Measurements from ENCODE around the gene LIF. TPM values are rescaled to one million over a fixed set of nuclear protein-coding genes. Genes with fewer than 3 reads are reported as not detected.

Gene LIF
- total RNA-seq, 3 donors from 2014 or later (not counting 1 experiment from before 2014, with no cell fraction given): 2.0 to 2.7 (median 2.6) TPM

- intact Hi-C loops (cut with micrococcal nuclease): loop anchor here (1.0 to 5.0 kb wide), 7 partner anchors 25 to 197 kb away; partner anchors contain the start of genes LIF, RNF215, SF3A1 and TBC1D10A
- peak; percentile 79 to 94 for DNase-seq
- Histone ChIP-seq H3K9me3 (ENCODE audit: control insufficient read depth, insufficient read depth, low read length) (no peaks in the 10 kb centered on the region), H3K27me3 (ENCODE audit: control insufficient read depth, insufficient read depth, low read length) (no peaks in the 10 kb centered on the region), H3K27ac (ENCODE audit: low read length) (peak overlapping the region; percentile 4), H3K4me3 (ENCODE audit: low read length) (no peak overlapping the region), H3K4me1 (ENCODE audit: control insufficient read depth, insufficient read depth, low read length) (peaks cover 50% of the 10 kb centered on the region), H3K36me3 (ENCODE audit: control insufficient read depth, insufficient read depth, low read length) (peaks cover 8% of the 10 kb centered on the region)
- WGBS (ENCODE audit: insufficient coverage): 12% methylated on average over 5 of the region's 5 CpGs
- peak overlapping the region; percentile 67 to 88 for H3K27ac Mint-ChIP-seq
- peak; percentile 74 for TF ChIP-seq CTCF (IDR thresholded peaks at IDR 0.05)
- peak; percentile 48 to 66 (median 53) for ATAC-seq
- no peaks in the 10 kb centered on the region for H3K36me3 Mint-ChIP-seq
- no peaks in the 10 kb centered on the region for H3K27me3 Mint-ChIP-seq (ENCODE audit: low read depth in 2 of 2)
- H3K9me3 Mint-ChIP-seq: no peaks in the 10 kb centered on the region
- H3K4me3 Mint-ChIP-seq: peak overlapping the region; percentile 77
- peaks cover 19 to 39% of the 10 kb centered on the region in 2 donors for H3K4me1 Mint-ChIP-seq
Observed at GRCh38 chr22:30287648-30288418, 41.3 kb upstream of the LIF start.

GRCh38 chr22:30286813-30287647, 40.5 kb upstream of the LIF start:
- Mint-ChIP-seq H3K27me3 (ENCODE audit: low read depth in 2 of 2) (no peaks in the 10 kb centered on the region), H3K4me1 (peaks cover 19 to 39% of the 10 kb centered on the region in 2 donors), H3K9me3 (no peaks in the 10 kb centered on the region), H3K36me3 (no peaks in the 10 kb centered on the region), H3K27ac (no peak overlapping the region), H3K4me3 (no peak overlapping the region)
- TF ChIP-seq CTCF (IDR thresholded peaks at IDR 0.05): peak; percentile 93
- H3K27me3 ChIP-seq (ENCODE audit: control insufficient read depth, insufficient read depth, low read length): no peaks in the 10 kb centered on the region
- H3K4me1 ChIP-seq (ENCODE audit: control insufficient read depth, insufficient read depth, low read length): peaks cover 58% of the 10 kb centered on the region
- 58% methylated on average over 31 of the region's 31 CpGs for WGBS (ENCODE audit: insufficient coverage)
- H3K27ac ChIP-seq (ENCODE audit: low read length): no peak overlapping the region
- peak; percentile 83 to 89 for DNase-seq
- H3K4me3 ChIP-seq (ENCODE audit: low read length): no peak overlapping the region
- no peaks in the 10 kb centered on the region for H3K9me3 ChIP-seq (ENCODE audit: control insufficient read depth, insufficient read depth, low read length)
- intact Hi-C loops (cut with micrococcal nuclease): loop anchor here (1.0 to 5.0 kb wide), 6 partner anchors 24 to 198 kb away; partner anchors contain the start of genes LIF, RNF215 and SF3A1
- peak; percentile 34 to 63 (median 48) for ATAC-seq
- peaks cover under 1% of the 10 kb centered on the region for H3K36me3 ChIP-seq (ENCODE audit: control insufficient read depth, insufficient read depth, low read length)

GRCh38 chr22:30286331-30286730, 39.8 kb upstream of the LIF start:
- Histone ChIP-seq H3K4me1 (ENCODE audit: control insufficient read depth, insufficient read depth, low read length) (peaks cover 59% of the 10 kb centered on the region), H3K27ac (ENCODE audit: low read length) (no peak overlapping the region), H3K9me3 (ENCODE audit: control insufficient read depth, insufficient read depth, low read length) (no peaks in the 10 kb centered on the region), H3K4me3 (ENCODE audit: low read length) (no peak overlapping the region), H3K36me3 (ENCODE audit: control insufficient read depth, insufficient read depth, low read length) (no peaks in the 10 kb centered on the region), H3K27me3 (ENCODE audit: control insufficient read depth, insufficient read depth, low read length) (no peaks in the 10 kb centered on the region)
- H3K4me3 Mint-ChIP-seq: no peak overlapping the region
- intact Hi-C loops (cut with micrococcal nuclease): loop anchor here (5.0 kb wide), 1 partner anchor 39 kb away; the partner anchor contains the start of gene LIF
- H3K36me3 Mint-ChIP-seq: no peaks in the 10 kb centered on the region
- no peak overlapping the region for H3K27ac Mint-ChIP-seq
- peaks cover 19 to 33% of the 10 kb centered on the region in 2 donors for H3K4me1 Mint-ChIP-seq
- H3K9me3 Mint-ChIP-seq: no peaks in the 10 kb centered on the region
- WGBS (ENCODE audit: insufficient coverage): 96% methylated on average over 5 of the region's 5 CpGs
- H3K27me3 Mint-ChIP-seq (ENCODE audit: low read depth in 2 of 2): no peaks in the 10 kb centered on the region
- DNase-seq (no peak), ATAC-seq (no peak)
- TF ChIP-seq CTCF (IDR thresholded peaks at IDR 0.05): no peak
